ENCODE data around the gene TMEM161B. TPM values are rescaled to one million over a fixed set of nuclear protein-coding genes. Genes with fewer than 3 reads are reported as not detected.

Gene TMEM161B
- total and polyA plus RNA-seq, 9 donors: 9.8 to 22.9 (median 16.1) TPM

DNA sequence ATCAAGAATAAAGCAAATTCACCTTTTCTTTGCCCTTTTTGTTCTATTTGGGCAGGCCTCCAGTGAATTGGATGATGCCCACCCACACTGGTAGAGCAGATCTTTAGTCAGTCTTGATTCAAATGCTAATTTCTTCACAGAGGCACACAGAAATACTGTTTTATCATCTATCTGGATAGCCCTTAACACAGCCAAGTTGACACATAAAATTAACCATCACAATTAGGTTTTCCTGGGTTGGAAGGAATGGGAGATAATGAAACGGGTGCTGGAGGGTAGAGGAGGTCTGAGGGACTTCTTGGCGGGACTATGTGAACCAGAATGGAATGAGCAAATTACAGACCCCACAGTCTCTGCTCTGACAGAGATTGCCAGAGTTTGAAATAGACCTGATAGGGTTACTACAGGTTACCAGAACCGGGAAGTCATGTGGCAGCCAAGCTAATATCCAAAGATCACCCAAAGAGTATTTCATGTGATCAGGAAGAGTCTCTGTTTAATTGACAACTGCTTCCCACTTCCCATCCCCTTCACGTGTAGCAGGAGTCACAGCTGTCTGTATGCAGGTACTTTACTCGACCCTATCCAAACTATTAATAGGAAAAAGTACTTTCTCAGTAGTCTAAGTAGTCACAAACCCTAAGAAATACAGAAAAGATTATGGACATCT is 20.0 kb upstream of the TMEM161B start:
- Histone ChIP-seq H3K27ac (no peak overlapping the region), H3K36me3 (no peaks in the 10 kb centered on the region), H3K4me3 (no peak overlapping the region), H3K27me3 (no peaks in the 10 kb centered on the region), H3K4me1 (ENCODE audit: insufficient read depth) (no peaks in the 10 kb centered on the region), H3K9me3 (peaks cover 0 to 3% of the 10 kb centered on the region in 2 donors)
- 85 to 89% (median 88%) methylated on average over 5 of the region's 5 CpGs for WGBS, 3 donors
- DNase-seq: no peak
- intact Hi-C loops (cut with DNase I): no loop called here
- TF ChIP-seq EP300 (IDR thresholded peaks at IDR 0.05): no peak
- TF ChIP-seq POLR2A (IDR thresholded peaks at IDR 0.05): no peak
- no peak for TF ChIP-seq CTCF (IDR thresholded peaks at IDR 0.05)

DNA sequence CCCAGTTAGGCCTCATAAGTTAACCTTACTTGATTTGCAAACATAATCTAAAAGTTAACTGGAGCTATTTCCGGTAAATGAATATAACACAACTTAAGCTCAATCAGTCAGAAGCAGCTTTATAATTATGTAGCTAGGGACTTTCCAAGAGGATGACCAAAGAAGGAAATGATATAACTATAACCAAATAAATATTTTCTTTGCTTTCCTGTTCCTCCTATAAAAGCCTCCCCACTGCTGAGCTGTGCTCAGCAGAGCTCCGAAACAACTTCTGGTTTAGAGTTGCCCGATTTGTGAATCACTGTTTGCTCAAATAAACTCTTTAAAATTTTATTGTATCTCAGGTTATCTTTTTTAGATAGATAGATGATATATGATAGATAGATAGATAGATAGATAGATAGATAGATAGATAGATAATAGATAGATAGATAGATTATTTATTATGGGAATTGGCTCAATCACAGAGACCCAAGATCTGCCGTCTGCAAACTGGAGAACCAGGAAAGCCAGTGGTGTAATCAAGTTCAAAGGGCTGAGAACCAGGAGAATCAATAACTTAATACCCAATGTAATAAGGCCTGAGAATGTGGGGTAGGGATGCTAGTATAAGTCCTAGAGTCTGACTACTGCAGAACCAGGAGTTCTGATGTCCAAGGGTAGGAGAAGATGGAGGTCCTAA is 19.3 kb upstream of the TMEM161B start:
- H3K9me3 ChIP-seq: no peaks in the 10 kb centered on the region
- TF ChIP-seq EP300 (IDR thresholded peaks at IDR 0.05): no peak
- TF ChIP-seq CTCF (IDR thresholded peaks at IDR 0.05): no peak
- TF ChIP-seq POLR2A (IDR thresholded peaks at IDR 0.05): no peak
- no peak for DNase-seq
- H3K27me3 ChIP-seq: no peaks in the 10 kb centered on the region
- H3K27ac ChIP-seq: no peak overlapping the region
- WGBS, 3 donors: 91 to 96% (median 95%) methylated on average over 4 of the region's 4 CpGs
- intact Hi-C loops (cut with DNase I): no loop called here
- H3K4me1 ChIP-seq (ENCODE audit: insufficient read depth): no peaks in the 10 kb centered on the region
- no peak overlapping the region for H3K4me3 ChIP-seq
- no peaks in the 10 kb centered on the region for H3K36me3 ChIP-seq

DNA sequence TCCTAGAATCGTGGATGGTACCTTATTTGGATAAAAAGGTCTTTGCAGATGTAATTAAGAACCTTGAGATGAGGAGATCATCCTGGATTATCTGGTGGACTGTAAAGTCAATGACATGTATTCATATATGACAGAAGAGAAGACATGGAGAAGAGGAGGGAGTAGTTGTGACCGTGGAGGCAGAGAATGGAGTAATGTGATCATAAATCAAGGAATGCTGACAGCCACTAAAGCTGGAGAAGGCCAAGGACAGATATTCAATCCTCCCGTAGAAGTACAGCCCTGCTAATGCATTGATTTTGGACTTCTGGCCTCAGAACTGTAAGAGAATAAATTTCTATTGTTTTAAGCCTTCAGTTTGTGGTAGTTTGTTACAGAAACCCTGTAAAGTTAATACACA is 18.7 kb upstream of the TMEM161B start:
- intact Hi-C loops (cut with DNase I): no loop called here
- TF ChIP-seq CTCF (IDR thresholded peaks at IDR 0.05) (no peak), POLR2A (IDR thresholded peaks at IDR 0.05) (no peak), EP300 (IDR thresholded peaks at IDR 0.05) (no peak)
- H3K36me3 ChIP-seq: no peaks in the 10 kb centered on the region
- no peak overlapping the region for H3K4me3 ChIP-seq
- H3K4me1 ChIP-seq (ENCODE audit: insufficient read depth): no peaks in the 10 kb centered on the region
- no peak overlapping the region for H3K27ac ChIP-seq
- DNase-seq: no peak
- 52 to 61% (median 55%) methylated on average over 3 of the region's 3 CpGs for WGBS, 3 donors
- H3K9me3 ChIP-seq: no peaks in the 10 kb centered on the region
- no peaks in the 10 kb centered on the region for H3K27me3 ChIP-seq

DNA sequence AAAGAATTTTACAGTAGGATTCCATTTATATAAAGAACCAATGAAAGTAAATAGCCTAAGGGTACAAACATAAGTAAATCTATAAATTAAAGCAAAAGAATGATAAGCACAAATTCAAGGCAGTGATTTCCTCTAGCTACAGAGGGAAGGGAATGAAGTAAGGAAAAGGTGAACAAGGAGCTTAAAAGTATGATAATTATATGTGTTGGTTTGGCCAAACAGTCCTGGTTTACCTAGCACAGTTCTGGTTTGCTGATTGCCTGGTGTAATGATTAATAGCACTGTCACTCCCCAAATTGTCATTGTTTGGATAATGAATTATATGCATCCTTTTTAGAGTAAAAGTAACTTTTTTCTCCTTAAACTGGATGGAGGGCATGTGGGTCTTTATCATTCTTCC is 15.0 kb upstream of the TMEM161B start:
- DNase-seq: no peak
- intact Hi-C loops (cut with DNase I): no loop called here
- H3K4me1 ChIP-seq (ENCODE audit: insufficient read depth): no peaks in the 10 kb centered on the region
- H3K36me3 ChIP-seq: no peaks in the 10 kb centered on the region
- no peaks in the 10 kb centered on the region for H3K27me3 ChIP-seq
- no peaks in the 10 kb centered on the region for H3K9me3 ChIP-seq
- no peak for TF ChIP-seq EP300 (IDR thresholded peaks at IDR 0.05)
- no peak for TF ChIP-seq CTCF (IDR thresholded peaks at IDR 0.05)
- no peak for TF ChIP-seq POLR2A (IDR thresholded peaks at IDR 0.05)
- H3K4me3 ChIP-seq: no peak overlapping the region
- H3K27ac ChIP-seq: no peak overlapping the region
